DOHH2 (cell line): ENCODE results near the gene TAF9.

ENCODE experiments used
- EZH2phosphoT487 ChIP-seq: fragments of 200-600 bp; sonication (generic); IDR thresholded peaks from 2 replicates; pipeline ENCODE4 v1.6.1; 2017; ENCODE audit warnings: borderline replicate concordance, mild to moderate bottlenecking, antibody characterized with exemption, low read length, moderate library complexity, mixed read lengths
- TF ChIP-seq, protein P1 (sequence below): fragments of 200-600 bp; sonication (generic); IDR thresholded peaks from one replicate; pipeline ENCODE4 v1.5.1; 2014; ENCODE audit warnings: antibody characterized with exemption, mild to moderate bottlenecking, low read depth, low read length; ENCODE audit not compliant: poor library complexity, severe bottlenecking

- TF ChIP-seq, protein P1, sequence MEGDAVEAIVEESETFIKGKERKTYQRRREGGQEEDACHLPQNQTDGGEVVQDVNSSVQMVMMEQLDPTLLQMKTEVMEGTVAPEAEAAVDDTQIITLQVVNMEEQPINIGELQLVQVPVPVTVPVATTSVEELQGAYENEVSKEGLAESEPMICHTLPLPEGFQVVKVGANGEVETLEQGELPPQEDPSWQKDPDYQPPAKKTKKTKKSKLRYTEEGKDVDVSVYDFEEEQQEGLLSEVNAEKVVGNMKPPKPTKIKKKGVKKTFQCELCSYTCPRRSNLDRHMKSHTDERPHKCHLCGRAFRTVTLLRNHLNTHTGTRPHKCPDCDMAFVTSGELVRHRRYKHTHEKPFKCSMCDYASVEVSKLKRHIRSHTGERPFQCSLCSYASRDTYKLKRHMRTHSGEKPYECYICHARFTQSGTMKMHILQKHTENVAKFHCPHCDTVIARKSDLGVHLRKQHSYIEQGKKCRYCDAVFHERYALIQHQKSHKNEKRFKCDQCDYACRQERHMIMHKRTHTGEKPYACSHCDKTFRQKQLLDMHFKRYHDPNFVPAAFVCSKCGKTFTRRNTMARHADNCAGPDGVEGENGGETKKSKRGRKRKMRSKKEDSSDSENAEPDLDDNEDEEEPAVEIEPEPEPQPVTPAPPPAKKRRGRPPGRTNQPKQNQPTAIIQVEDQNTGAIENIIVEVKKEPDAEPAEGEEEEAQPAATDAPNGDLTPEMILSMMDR, result no peak
- no peak for TF ChIP-seq EZH2phosphoT487
Measured at GRCh38 chr5:69360442-69360841, 8.9 kb downstream of the TAF9 start.
